Neural progenitor cell (in vitro differentiated cells): ENCODE measurements around the gene UGT1A8. TPM values are rescaled to one million over a fixed set of nuclear protein-coding genes. Genes with fewer than 3 reads are reported as not detected.

Source experiments
- DNase-seq: peaks from one replicate; pipeline ENCODE4 v3.0.0-alpha.2; 2016; ENCODE audit warnings: low spot score
- H2AFZ ChIP-seq: fragments of 200-600 bp; sonication (generic); replicated peaks from 2 replicates; pipeline ENCODE4 v1.6.1; 2016; ENCODE audit warnings: antibody characterized with exemption
- H3F3A ChIP-seq: fragments of 200-600 bp; sonication (generic); 2 replicates; pipeline ENCODE4 v1.6.1; 2016; ENCODE audit warnings: antibody characterized with exemption, low read depth
- H3K27ac ChIP-seq: fragments of 200-600 bp; sonication (generic); 2 replicates; pipeline ENCODE4 v1.5.1; 2016; ENCODE audit warnings: mild to moderate bottlenecking
- H3K27me3 ChIP-seq: fragments of 200-600 bp; sonication (generic); 2 replicates; pipeline ENCODE4 v1.6.1; 2016; ENCODE audit warnings: mild to moderate bottlenecking, moderate library complexity
- H3K36me3 ChIP-seq: fragments of 200-600 bp; sonication (generic); 2 replicates; pipeline ENCODE4 v1.5.1; 2016
- H3K4me1 ChIP-seq: fragments of 200-600 bp; sonication (generic); 2 replicates; pipeline ENCODE4 v1.6.1; 2016; ENCODE audit warnings: mixed run types
- H3K4me2 ChIP-seq: fragments of 200-600 bp; sonication (generic); 2 replicates; pipeline ENCODE4 v1.6.1; 2016
- H3K4me3 ChIP-seq: fragments of 200-600 bp; sonication (generic); 2 replicates; pipeline ENCODE4 v1.5.1; 2016
- H3K79me2 ChIP-seq: fragments of 200-600 bp; sonication (generic); 2 replicates; pipeline ENCODE4 v1.6.1; 2016; ENCODE audit warnings: low read depth
- H3K9ac ChIP-seq: fragments of 200-600 bp; sonication (generic); 2 replicates; pipeline ENCODE4 v1.6.1; 2016
- H3K9me3 ChIP-seq: fragments of 200-600 bp; sonication (generic); 2 replicates; pipeline ENCODE4 v1.5.1; 2016; ENCODE audit warnings: low read depth
- H4K20me1 ChIP-seq: fragments of 200-600 bp; sonication (generic); 2 replicates; pipeline ENCODE4 v1.6.1; 2016; ENCODE audit warnings: low read depth
- H3K27ac Mint-ChIP-seq: 3 replicates; pipeline ENCODE4 v1.8.0; 2021; ENCODE audit warnings: mixed read lengths
- H3K27me3 Mint-ChIP-seq: 2 replicates; pipeline ENCODE4 v1.8.0; 2022; ENCODE audit warnings: low read depth, mild to moderate bottlenecking, inconsistent platforms, moderate library complexity, mixed read lengths; ENCODE audit not compliant: insufficient read depth
- H3K36me3 Mint-ChIP-seq: 3 replicates; pipeline ENCODE4 v1.8.0; 2021; ENCODE audit warnings: mixed read lengths
- H3K4me1 Mint-ChIP-seq: 3 replicates; pipeline ENCODE4 v1.8.0; 2021; ENCODE audit warnings: mixed read lengths
- H3K4me3 Mint-ChIP-seq: 3 replicates; pipeline ENCODE4 v1.8.0; 2021; ENCODE audit warnings: mild to moderate bottlenecking, moderate library complexity, mixed read lengths
- H3K9me3 Mint-ChIP-seq: 3 replicates; pipeline ENCODE4 v1.8.0; 2020; ENCODE audit warnings: mixed read lengths
- EZH2 ChIP-seq: fragments of 200-600 bp; sonication (generic); IDR thresholded peaks from 2 replicates; pipeline ENCODE4 v1.6.1; 2017; ENCODE audit warnings: antibody characterized with exemption, mild to moderate bottlenecking, moderate library complexity
- EZH2phosphoT487 ChIP-seq: fragments of 200-600 bp; sonication (generic); IDR thresholded peaks from 2 replicates; pipeline ENCODE4 v1.6.1; 2017; ENCODE audit warnings: antibody characterized with exemption
- total RNA-seq: library from RNA; depleted of rRNA; stranded (reverse); fragments of >200 nt; gene quantifications from 2 replicates; pipeline ENCODE4 v1.2.3, GENCODE V29; 2015; ENCODE audit warnings: low replicate concordance
- TF ChIP-seq, protein P1 (sequence below): fragments of 200-600 bp; sonication (generic); IDR thresholded peaks from 2 replicates; pipeline ENCODE4 v1.5.1; 2017; ENCODE audit warnings: antibody characterized with exemption, mild to moderate bottlenecking

The UGT1A8 gene
- total RNA-seq, 1 donor from 2014 or later, result not detected

DNA sequence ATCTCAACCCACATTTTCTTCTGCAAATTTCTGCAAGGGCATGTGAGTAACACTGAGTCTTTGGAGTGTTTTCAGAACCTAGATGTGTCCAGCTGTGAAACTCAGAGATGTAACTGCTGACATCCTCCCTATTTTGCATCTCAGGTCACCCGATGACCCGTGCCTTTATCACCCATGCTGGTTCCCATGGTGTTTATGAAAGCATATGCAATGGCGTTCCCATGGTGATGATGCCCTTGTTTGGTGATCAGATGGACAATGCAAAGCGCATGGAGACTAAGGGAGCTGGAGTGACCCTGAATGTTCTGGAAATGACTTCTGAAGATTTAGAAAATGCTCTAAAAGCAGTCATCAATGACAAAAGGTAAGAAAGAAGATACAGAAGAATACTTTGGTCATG lies 150.6 kb downstream of the UGT1A8 start:
- Mint-ChIP-seq H3K27me3 (peaks cover 3% of the 10 kb centered on the region), H3K4me1 (peaks cover 14% of the 10 kb centered on the region), H3K9me3 (peaks cover 31% of the 10 kb centered on the region), H3K4me3 (no peak overlapping the region), H3K27ac (peak overlapping the region; percentile 98), H3K36me3 (peaks cover 5% of the 10 kb centered on the region)
- Histone ChIP-seq H4K20me1 (no peaks in the 10 kb centered on the region), H3K4me1 (no peaks in the 10 kb centered on the region), H2AFZ (peak overlapping the region; percentile 28), H3K79me2 (no peaks in the 10 kb centered on the region), H3K4me2 (no peak overlapping the region), H3K9me3 (no peaks in the 10 kb centered on the region), H3K27me3 (no peaks in the 10 kb centered on the region), H3K4me3 (no peak overlapping the region), H3F3A (no peaks in the 10 kb centered on the region), H3K36me3 (no peaks in the 10 kb centered on the region), H3K27ac (no peak overlapping the region), H3K9ac (no peak overlapping the region)
- no peak for TF ChIP-seq EZH2phosphoT487
- TF ChIP-seq EZH2, result no peak
- TF ChIP-seq, protein P1, sequence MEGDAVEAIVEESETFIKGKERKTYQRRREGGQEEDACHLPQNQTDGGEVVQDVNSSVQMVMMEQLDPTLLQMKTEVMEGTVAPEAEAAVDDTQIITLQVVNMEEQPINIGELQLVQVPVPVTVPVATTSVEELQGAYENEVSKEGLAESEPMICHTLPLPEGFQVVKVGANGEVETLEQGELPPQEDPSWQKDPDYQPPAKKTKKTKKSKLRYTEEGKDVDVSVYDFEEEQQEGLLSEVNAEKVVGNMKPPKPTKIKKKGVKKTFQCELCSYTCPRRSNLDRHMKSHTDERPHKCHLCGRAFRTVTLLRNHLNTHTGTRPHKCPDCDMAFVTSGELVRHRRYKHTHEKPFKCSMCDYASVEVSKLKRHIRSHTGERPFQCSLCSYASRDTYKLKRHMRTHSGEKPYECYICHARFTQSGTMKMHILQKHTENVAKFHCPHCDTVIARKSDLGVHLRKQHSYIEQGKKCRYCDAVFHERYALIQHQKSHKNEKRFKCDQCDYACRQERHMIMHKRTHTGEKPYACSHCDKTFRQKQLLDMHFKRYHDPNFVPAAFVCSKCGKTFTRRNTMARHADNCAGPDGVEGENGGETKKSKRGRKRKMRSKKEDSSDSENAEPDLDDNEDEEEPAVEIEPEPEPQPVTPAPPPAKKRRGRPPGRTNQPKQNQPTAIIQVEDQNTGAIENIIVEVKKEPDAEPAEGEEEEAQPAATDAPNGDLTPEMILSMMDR, result no peak
- no peak for DNase-seq

DNA sequence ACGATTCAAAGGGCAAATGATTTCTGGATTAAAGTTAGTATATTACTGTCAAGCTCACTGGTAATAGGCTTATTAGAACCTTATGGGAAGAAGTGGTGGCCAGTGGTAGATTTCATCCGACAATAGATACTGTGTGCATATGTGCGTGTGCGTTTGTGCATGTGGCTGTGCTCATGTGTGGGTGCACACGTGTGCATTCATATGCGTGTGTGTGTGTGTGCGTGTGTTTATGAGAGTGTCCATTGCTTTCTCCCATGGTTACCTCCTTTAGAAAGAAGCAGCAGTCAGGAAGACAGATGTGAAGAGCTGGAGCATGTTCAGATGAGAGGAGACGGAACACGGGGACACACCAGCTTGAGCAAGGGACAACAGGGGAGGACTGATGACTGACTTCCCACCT lies 151.8 kb downstream of the UGT1A8 start:
- no peak overlapping the region for H3K27ac Mint-ChIP-seq

DNA sequence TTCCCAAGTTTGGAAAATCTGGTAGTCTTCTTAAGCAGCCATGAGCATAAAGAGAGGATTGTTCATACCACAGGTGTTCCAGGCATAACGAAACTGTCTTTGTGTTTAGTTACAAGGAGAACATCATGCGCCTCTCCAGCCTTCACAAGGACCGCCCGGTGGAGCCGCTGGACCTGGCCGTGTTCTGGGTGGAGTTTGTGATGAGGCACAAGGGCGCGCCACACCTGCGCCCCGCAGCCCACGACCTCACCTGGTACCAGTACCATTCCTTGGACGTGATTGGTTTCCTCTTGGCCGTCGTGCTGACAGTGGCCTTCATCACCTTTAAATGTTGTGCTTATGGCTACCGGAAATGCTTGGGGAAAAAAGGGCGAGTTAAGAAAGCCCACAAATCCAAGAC lies 154.7 kb downstream of the UGT1A8 start:
- Histone ChIP-seq H3K4me3 (no peak overlapping the region), H3K27ac (no peak overlapping the region), H3K4me1 (no peaks in the 10 kb centered on the region), H2AFZ (no peak overlapping the region), H3K4me2 (no peak overlapping the region), H3K9ac (no peak overlapping the region), H4K20me1 (no peaks in the 10 kb centered on the region), H3K79me2 (no peaks in the 10 kb centered on the region), H3K27me3 (no peaks in the 10 kb centered on the region), H3K36me3 (no peaks in the 10 kb centered on the region), H3K9me3 (no peaks in the 10 kb centered on the region), H3F3A (no peaks in the 10 kb centered on the region)
- TF ChIP-seq EZH2phosphoT487, result no peak
- no peak for TF ChIP-seq EZH2
- TF ChIP-seq, protein P1, result no peak
- H3K27ac Mint-ChIP-seq, result no peak overlapping the region
- H3K9me3 Mint-ChIP-seq, result peaks cover 30% of the 10 kb centered on the region
- H3K27me3 Mint-ChIP-seq, result peaks cover 7% of the 10 kb centered on the region
- no peak overlapping the region for H3K4me3 Mint-ChIP-seq
- peaks cover 10% of the 10 kb centered on the region for H3K4me1 Mint-ChIP-seq
- DNase-seq, result no peak
- H3K36me3 Mint-ChIP-seq, result peaks cover 5% of the 10 kb centered on the region

More for the DNA sequence above, 151.8 kb downstream of the UGT1A8 start:
- Histone ChIP-seq H3K4me2 (no peak overlapping the region), H3K27ac (no peak overlapping the region), H3K79me2 (no peaks in the 10 kb centered on the region), H3K9ac (no peak overlapping the region), H3K4me1 (no peaks in the 10 kb centered on the region), H3K4me3 (no peak overlapping the region), H2AFZ (no peak overlapping the region), H3F3A (no peaks in the 10 kb centered on the region), H3K36me3 (no peaks in the 10 kb centered on the region), H3K9me3 (no peaks in the 10 kb centered on the region), H4K20me1 (no peaks in the 10 kb centered on the region), H3K27me3 (no peaks in the 10 kb centered on the region)
- Mint-ChIP-seq H3K27me3 (peaks cover 3% of the 10 kb centered on the region), H3K4me1 (peaks cover 14% of the 10 kb centered on the region), H3K9me3 (peaks cover 31% of the 10 kb centered on the region), H3K36me3 (peaks cover 5% of the 10 kb centered on the region), H3K4me3 (no peak overlapping the region)
- DNase-seq, result no peak
- TF ChIP-seq EZH2 (no peak), EZH2phosphoT487 (no peak)
- TF ChIP-seq, protein P1, result no peak
